Measurements from ENCODE around the gene ORAI3. TPM values are rescaled to one million over a fixed set of nuclear protein-coding genes. Genes with fewer than 3 reads are reported as not detected.

The ORAI3 gene
- total and polyA plus RNA-seq, 2 donors from 2014 or later = 23.1 to 32.3 TPM

DNA sequence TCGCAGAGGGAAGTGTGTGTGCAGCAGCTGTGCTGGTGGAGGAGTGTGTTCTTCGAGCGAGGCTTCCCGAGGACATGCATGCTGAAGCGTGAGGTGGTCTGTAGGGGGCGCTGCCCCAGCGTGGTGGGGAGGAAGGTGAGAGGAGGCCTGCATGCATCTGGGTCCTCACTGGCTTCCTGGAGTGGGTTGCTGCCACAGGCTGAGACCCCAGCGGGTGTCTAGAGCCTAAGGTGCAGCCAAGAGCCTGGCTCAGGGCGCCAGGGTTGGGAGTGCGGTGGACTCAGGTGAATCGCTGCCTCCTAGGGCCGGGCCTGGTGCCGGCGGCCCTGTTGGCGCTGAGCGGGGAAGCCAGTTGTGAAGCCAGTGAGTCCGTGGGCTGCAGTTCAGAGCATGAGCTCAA is 28.6 kb downstream of the ORAI3 start:
- H3K4me1 ChIP-seq (ENCODE audit: control insufficient read depth in 2 of 3, insufficient read depth in 2 of 3, low read depth in 1 of 3, low read length in 3 of 3) = no peaks in the 10 kb centered on the region
- H3K27me3 ChIP-seq (ENCODE audit: control insufficient read depth, insufficient read depth, low read length) = no peaks in the 10 kb centered on the region
- H3K4me3 ChIP-seq (ENCODE audit: low read length in 3 of 3) = no peak overlapping the region
- DNase-seq (no peak), FAIRE-seq (no peak)
- H3K36me3 ChIP-seq (ENCODE audit: control insufficient read depth in 2 of 3, insufficient read depth in 3 of 3, low read length in 3 of 3) = peaks cover 0 to 36% (median 26%) of the 10 kb centered on the region in 3 donors
- no peaks in the 10 kb centered on the region for H3K9me3 ChIP-seq (ENCODE audit: control insufficient read depth in 2 of 3, insufficient read depth in 1 of 3, low read length in 3 of 3)
- no peak for TF ChIP-seq CTCF (IDR thresholded peaks at IDR 0.05; ENCODE audit: borderline replicate concordance, extremely low read depth, insufficient read depth)
- no peak overlapping the region for H3K9ac ChIP-seq (ENCODE audit: low read length in 3 of 3)
- intact Hi-C loops (cut with DNase I) = no loop called here
- H3K27ac ChIP-seq (ENCODE audit: low read depth in 2 of 2, low read length in 2 of 2) = no peak overlapping the region

DNA sequence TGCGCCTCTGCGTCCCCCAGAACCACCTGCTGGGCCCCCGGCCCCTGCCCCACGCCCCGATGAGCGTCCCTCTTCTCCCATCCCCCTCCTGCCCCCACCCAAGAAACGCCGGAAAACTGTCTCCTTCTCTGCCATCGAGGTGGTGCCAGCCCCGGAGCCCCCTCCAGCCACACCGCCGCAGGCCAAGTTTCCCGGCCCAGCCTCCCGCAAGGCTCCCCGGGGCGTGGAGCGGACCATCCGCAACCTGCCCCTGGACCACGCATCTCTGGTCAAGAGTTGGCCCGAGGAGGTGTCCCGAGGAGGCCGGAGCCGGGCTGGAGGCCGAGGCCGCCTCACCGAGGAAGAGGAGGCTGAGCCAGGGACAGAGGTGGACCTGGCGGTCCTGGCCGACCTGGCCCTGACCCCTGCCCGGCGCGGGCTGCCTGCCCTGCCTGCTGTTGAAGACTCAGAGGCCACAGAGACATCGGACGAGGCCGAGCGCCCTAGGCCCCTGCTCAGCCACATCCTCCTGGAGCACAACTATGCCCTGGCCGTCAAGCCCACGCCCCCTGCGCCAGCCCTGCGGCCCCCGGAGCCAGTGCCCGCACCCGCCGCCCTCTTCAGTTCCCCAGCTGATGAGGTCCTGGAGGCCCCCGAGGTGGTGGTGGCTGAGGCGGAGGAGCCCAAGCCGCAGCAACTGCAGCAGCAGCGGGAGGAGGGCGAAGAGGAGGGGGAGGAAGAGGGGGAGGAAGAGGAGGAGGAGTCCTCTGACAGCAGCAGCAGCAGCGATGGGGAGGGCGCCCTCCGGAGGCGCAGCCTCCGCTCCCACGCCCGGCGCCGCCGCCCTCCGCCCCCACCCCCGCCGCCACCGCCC is 30.5 kb downstream of the ORAI3 start:
- DNase-seq (no peak), FAIRE-seq (no peak)
- Histone ChIP-seq H3K4me1 (ENCODE audit: control insufficient read depth in 2 of 3, insufficient read depth in 2 of 3, low read depth in 1 of 3, low read length in 3 of 3) (no peaks in the 10 kb centered on the region), H3K36me3 (ENCODE audit: control insufficient read depth in 2 of 3, insufficient read depth in 3 of 3, low read length in 3 of 3) (peaks cover 0 to 29% (median 17%) of the 10 kb centered on the region in 3 donors), H3K27me3 (ENCODE audit: control insufficient read depth, insufficient read depth, low read length) (no peaks in the 10 kb centered on the region), H3K9me3 (ENCODE audit: control insufficient read depth in 2 of 3, insufficient read depth in 1 of 3, low read length in 3 of 3) (no peaks in the 10 kb centered on the region), H3K4me3 (ENCODE audit: low read length in 3 of 3) (no peak overlapping the region), H3K9ac (ENCODE audit: low read length in 3 of 3) (no peak overlapping the region), H3K27ac (ENCODE audit: low read depth in 2 of 2, low read length in 2 of 2) (no peak overlapping the region)
- intact Hi-C loops (cut with DNase I) = loop anchor here (10.0 kb wide), 1 partner anchor 465 kb away; the partner anchor contains the start of gene ZNF843
- TF ChIP-seq CTCF (IDR thresholded peaks at IDR 0.05; ENCODE audit: borderline replicate concordance, extremely low read depth, insufficient read depth) = no peak

- Histone ChIP-seq H3K9me3 (ENCODE audit: control insufficient read depth in 2 of 3, insufficient read depth in 1 of 3, low read length in 3 of 3) (no peaks in the 10 kb centered on the region), H3K9ac (ENCODE audit: low read length in 3 of 3) (no peak overlapping the region), H3K4me1 (ENCODE audit: control insufficient read depth in 2 of 3, insufficient read depth in 2 of 3, low read depth in 1 of 3, low read length in 3 of 3) (no peaks in the 10 kb centered on the region), H3K36me3 (ENCODE audit: control insufficient read depth in 2 of 3, insufficient read depth in 3 of 3, low read length in 3 of 3) (peaks cover 0 to 32% (median 16%) of the 10 kb centered on the region in 3 donors), H3K27me3 (ENCODE audit: control insufficient read depth, insufficient read depth, low read length) (no peaks in the 10 kb centered on the region), H3K4me3 (ENCODE audit: low read length in 3 of 3) (no peak overlapping the region), H3K27ac (ENCODE audit: low read depth in 2 of 2, low read length in 2 of 2) (no peak overlapping the region)
- no peak for TF ChIP-seq CTCF (IDR thresholded peaks at IDR 0.05; ENCODE audit: borderline replicate concordance, extremely low read depth, insufficient read depth)
- intact Hi-C loops (cut with DNase I) = loop anchor here (10.0 kb wide), 1 partner anchor 465 kb away; the partner anchor contains the start of gene ZNF843
- FAIRE-seq = no peak
- no peak for DNase-seq
Measured at GRCh38 chr16:30980023-30980371, 31.1 kb downstream of the ORAI3 start.

All from kidney (tissue), 14 donors.